Esophagus squamous epithelium (tissue), 4 donors: ENCODE data around the gene CCR2.

Experiments used
- CTCF ChIP-seq, 6 experiments: fragments of 450-650 bp in 4 of 6; fragments of 200-600 bp in 2 of 6; sonication (generic) in 2 of 6; IDR thresholded peaks; one replicate each; pipeline ENCODE4 v1.5.1; 2016 to 2019; ENCODE audit warnings: antibody characterized with exemption in 6 of 6, mild to moderate bottlenecking in 4 of 6, moderate library complexity in 4 of 6
- POLR2A ChIP-seq, 4 donors: fragments of 450-650 bp; IDR thresholded peaks; one replicate each; pipeline ENCODE4 v1.6.1; 2017; ENCODE audit warnings: antibody characterized with exemption in 4 of 4, mild to moderate bottlenecking in 4 of 4, moderate library complexity in 3 of 4

GRCh38 chr3:46367811-46368210, 13.9 kb downstream of the CCR2 start:
- no peak for TF ChIP-seq CTCF (IDR thresholded peaks at IDR 0.05)
- no peak for TF ChIP-seq POLR2A (IDR thresholded peaks at IDR 0.05)
